Retina (tissue), 1 donor: ENCODE results near the gene PBX3.
A peak's percentile ranks its signal among the peaks of the same experiment; 100 is the strongest.

Source experiments
- DNase-seq: peaks from one replicate; pipeline ENCODE4 v3.0.0-alpha.2; 2016

Gene PBX3

DNA sequence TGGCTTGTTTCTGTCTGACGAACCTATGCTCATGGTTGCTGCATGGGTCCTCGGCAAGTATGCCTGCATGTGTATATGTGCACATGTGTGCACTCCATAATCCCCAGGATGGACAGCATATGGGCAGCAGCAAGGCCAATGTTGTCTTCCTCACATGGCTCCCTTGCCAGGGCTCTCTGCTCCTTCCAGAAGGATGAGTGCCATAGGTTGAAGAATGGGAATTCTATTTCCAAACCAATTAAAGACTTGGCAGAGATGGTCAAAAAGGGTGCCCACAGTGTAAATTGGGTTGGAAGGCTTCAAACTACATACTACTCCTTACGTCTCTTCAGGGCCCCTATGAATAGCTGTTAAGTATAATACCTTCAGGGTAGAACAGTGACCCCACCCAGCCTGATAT lies 212.1 kb downstream of the PBX3 start:
- no peak for DNase-seq

- DNase-seq: peak; percentile 46
Observed at GRCh38 chr9:125959951-125960619, 212.9 kb downstream of the PBX3 start.

- peak; percentile 46 for DNase-seq
Observed at GRCh38 chr9:125960626-125961025, 213.5 kb downstream of the PBX3 start.

GRCh38 chr9:125961072-125961471 lies 213.9 kb downstream of the PBX3 start:
- peak; percentile 53 for DNase-seq

- no peak for DNase-seq
Observed at GRCh38 chr9:125963932-125964331, 216.8 kb downstream of the PBX3 start.

DNA sequence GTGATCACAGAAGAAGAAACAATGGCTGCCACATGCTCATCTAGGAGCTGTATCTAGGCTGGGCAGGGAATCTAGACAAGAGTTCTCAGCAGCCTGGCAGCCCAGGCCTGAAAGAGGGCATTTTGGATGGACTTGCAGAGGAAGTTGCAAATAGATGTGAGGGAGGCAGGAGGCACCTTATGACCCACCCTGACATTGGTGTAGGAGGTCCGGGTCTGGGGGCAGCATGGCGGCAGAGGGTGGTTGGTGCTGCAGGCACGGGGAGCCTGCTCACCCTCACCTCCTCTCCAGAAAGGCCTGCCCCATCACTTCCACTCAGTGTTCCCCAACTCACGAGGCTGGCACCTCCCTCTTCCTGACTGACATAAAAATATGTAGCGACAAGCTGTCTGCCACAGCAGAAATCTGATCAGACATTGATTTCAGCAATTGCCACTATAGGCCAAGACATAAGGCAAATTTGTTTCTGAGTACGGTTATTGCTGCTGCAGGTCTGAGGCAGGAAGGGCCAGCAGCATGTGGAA lies 217.6 kb downstream of the PBX3 start:
- no peak for DNase-seq

DNA sequence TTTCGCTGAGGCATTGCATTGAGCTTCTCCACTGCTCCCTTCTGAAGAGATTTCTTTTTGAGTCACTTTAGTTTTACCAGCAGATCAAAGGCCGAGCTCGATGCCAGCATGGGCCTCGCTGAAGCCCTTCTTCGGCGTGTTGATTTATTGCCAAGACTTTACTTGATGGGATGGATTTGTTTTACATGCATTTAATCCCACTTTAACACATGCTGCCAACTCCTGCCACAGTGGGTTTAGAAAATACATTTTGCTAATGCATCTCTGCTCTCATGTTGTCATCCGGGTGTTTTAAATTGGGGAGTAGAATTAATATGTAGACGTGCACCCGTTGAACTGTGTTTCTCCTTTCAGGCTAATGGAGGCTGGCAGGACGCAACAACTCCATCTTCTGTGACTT lies 218.3 kb downstream of the PBX3 start:
- DNase-seq: no peak

DNA sequence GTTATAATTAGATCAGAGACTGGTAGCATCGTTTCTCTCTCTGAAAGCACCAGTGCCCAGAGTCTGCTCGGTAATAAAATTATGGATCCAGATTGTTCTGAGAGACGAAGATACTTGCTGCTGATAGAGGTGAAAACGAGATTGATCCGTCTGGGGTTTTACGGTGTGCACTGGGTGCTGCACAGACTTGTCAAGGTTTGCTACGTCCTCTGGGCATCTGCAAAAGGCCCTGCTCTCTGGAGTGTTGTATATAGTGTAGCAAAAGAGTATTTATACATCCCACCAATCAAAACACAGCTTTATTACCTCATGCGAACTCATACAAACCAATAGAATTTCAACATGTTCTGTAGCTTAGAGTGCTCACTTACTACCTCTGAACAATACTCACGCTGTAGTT lies 219.3 kb downstream of the PBX3 start:
- no peak for DNase-seq

DNA sequence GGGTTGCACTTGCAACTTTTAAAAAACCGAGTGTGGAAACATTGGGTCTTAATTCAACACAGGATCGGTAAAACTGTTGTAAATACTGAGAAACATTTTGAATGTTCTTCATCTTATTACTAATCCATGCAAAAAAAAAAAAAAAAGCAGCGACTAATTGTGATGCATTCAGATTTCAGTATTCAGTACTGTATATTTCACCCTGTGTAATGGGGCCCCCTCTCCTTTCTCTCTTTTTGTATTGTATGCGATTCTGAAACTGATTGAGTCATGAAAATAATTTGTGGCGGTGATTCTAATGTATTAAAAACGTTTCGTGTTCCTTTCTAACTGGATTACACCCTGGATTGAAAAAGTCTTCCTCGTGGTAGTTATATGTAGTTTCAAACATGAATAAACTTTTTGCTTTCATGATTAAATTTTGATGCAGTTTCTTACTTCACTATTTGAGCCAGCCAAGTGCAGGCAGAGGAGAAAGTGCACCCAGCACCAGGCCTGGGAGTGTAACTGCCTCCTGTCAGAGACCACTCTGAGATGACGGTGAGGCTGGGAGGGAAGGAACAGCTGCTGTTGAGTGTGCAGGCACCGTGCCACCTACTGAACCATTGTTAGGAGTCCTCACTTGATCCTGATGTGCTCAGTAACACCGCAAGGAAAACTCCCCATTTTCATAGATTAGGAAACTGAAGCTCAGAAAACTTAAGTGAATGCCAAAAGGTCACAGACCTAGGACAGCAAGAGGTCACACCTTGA lies 220.0 kb downstream of the PBX3 start:
- DNase-seq: no peak

DNA sequence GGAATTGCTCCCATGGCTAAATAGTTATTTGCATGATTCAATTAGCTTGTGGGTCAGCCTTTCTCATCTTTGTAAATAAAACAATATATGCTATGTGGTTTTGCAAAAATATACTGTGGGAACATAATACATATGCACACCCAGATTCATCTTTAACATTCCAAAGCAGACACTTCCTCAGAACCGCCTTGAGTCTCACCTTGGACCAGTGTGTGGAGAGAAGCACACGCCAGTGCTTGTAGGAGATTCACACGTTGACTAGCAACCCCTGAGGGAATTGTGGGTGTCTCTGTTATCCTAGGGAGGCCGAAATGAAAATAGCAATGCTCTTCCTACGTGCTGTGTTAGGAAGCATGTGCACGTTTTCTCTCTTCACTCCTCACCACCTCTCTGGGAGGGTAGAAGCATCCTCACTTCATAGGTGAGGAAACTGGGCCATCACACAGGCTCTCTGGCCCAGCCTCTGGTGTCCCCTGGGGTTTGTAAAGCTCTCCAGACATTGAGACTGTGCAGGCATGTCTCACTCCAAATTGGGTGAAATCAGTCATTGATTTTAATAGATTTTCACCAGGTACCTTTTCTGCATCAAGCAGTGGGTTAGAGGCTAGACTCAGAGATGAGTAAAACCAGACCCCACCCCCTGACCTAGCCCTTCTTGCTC lies 221.7 kb downstream of the PBX3 start:
- no peak for DNase-seq

GRCh38 chr9:125969462-125969861 lies 222.3 kb downstream of the PBX3 start:
- DNase-seq: no peak

DNA sequence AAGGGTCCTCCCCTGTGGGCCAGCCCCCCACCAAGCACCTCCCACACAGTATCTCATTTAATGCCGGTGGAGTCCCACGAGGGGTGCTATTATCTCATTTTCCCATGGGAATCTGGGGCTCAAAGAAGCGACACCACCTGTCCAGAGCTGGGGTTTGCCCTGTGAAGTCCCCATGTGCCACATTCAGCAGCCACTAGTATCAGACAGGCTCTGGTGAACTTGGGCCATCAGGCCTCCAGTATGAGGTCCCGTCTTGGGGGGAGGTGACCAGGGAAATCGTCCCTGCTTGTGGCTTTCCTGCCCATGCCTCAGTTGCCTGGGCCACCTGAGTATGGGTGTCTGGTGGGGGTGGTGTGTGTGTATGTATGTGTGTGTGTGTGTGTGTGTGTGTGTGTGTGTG lies 222.7 kb downstream of the PBX3 start:
- DNase-seq: no peak

GRCh38 chr9:125970340-125970739 lies 223.2 kb downstream of the PBX3 start:
- no peak for DNase-seq

GRCh38 chr9:125971050-125971449 lies 223.9 kb downstream of the PBX3 start:
- no peak for DNase-seq

GRCh38 chr9:125972012-125972729 lies 225.0 kb downstream of the PBX3 start:
- DNase-seq: no peak

GRCh38 chr9:125973547-125973946 lies 226.4 kb downstream of the PBX3 start:
- no peak for DNase-seq

GRCh38 chr9:125974705-125975104 lies 227.5 kb downstream of the PBX3 start:
- no peak for DNase-seq

DNA sequence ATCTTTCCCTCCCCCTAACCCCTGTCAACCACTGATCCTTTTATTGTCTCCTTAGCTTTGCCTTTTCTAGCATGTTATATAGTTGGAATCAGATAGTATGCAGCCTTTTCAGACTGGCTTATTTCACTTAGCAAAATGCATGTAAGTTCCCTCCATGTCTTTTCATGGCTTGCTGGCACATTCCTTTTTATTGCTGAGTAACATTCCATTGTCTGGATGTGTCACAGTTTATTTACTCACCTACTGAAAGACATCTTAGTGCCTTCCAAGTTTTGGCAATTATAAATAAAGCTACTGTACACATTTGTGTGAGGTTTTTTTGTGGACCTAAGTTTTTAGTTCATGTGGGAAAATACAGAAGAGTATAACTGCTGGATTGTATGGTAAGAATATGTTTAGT lies 230.1 kb downstream of the PBX3 start:
- no peak for DNase-seq

DNA sequence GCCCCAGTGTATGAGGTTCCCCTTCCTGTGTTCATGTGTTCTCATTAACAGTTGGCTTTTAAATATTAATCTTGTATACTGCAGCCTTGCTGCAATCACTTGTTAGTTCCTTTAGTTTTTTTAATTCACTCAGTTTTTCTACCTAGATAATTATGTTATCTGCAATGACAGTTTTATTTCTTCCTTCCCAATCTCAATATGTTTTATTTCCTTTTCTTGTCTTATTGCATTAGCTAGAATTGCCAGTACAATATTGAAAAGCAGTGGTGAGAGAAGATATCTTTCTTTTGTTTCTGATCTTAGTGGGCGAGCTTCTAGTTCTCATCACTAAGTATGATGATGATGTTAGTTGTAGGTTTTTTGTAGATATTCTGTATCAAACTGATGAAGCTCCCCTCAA lies 232.2 kb downstream of the PBX3 start:
- DNase-seq: no peak

DNA sequence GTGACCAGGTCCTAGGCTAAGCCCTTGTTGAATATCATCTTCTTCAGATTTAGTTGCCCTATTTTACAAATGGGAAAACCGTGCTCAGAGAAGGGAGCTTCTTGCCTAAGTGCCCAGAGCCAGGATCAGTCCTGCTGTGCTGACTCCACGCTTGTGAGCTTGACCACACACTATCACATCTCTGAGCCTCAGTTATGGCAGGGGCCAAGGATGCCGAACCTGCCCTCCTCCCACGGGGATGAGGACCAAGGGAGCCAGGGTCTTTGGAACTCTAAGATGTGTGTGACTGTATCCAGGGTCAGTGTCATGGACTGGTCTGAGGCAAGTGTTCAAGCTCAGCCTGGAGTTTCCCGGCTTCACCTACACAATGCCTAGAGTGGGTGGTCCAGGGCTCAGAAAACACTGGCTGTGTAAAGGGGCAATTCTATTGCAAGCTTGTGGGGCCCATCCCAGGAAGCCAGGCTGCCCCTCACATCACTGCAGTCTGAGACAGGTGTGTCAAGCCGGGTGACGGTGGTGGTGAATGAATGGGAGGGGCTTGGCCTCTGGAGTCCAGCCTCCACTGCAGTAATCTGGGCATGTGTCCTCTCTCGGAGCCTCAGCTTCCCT lies 235.7 kb downstream of the PBX3 start:
- DNase-seq: no peak

- no peak for DNase-seq
Observed at GRCh38 chr9:125983681-125984080, 236.5 kb downstream of the PBX3 start.

- no peak for DNase-seq
Observed at GRCh38 chr9:125984461-125984860, 237.3 kb downstream of the PBX3 start.
